ENCODE measurements around the gene THPO.

THPO gene

GRCh38 chr3:184327171-184327570 is 50.8 kb downstream of the THPO start:
- no peak for DNase-seq

DNA sequence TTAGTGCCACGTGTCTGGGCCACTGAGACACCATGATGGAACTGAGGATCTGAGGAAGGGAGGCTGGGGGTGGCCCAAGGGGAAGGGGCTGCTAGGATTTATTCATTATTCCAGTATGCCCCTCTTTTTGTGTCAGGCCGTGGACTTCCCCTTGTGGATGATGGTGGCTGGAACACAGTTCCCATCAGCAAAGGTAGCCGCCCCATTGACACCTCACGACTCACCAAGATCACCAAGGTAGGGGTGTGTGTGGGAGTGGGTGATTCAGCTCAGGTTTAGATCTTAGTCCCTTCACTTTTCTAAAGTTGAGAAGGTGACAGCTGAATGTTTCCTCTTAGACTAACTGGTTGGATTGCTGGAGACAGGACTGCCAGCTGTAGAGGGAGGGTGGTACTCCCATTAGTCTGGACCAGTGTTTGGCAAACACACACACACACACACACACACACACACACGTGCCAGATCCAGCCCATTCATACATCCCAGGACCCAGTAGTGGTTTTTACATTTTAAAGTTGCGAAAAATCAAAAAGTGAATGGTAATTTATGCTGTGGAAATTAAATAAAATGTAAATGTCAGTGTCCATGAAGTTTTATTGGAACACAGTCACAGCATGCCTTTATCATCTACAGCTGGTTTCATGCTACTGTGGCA is 52.2 kb downstream of the THPO start:
- DNase-seq, result no peak

DNA sequence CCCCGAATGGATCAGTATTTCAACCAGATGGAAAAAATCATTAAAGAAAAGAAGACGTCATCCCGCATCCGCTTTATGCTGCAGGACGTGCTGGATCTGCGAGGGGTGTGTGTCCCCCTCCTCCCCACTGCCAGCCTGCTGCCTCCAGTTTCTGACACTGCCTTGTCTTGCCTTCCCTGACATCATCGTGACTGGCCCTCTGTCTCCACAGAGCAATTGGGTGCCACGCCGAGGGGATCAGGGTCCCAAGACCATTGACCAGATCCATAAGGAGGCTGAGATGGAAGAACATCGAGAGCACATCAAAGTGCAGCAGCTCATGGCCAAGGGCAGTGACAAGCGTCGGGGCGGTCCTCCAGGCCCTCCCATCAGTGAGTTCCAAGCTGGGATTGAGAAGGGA is 52.7 kb downstream of the THPO start:
- DNase-seq, result no peak

- DNase-seq, result no peak
These were observed 54.3 kb downstream of the THPO start for GRCh38 chr3:184323696-184324095.

DNA sequence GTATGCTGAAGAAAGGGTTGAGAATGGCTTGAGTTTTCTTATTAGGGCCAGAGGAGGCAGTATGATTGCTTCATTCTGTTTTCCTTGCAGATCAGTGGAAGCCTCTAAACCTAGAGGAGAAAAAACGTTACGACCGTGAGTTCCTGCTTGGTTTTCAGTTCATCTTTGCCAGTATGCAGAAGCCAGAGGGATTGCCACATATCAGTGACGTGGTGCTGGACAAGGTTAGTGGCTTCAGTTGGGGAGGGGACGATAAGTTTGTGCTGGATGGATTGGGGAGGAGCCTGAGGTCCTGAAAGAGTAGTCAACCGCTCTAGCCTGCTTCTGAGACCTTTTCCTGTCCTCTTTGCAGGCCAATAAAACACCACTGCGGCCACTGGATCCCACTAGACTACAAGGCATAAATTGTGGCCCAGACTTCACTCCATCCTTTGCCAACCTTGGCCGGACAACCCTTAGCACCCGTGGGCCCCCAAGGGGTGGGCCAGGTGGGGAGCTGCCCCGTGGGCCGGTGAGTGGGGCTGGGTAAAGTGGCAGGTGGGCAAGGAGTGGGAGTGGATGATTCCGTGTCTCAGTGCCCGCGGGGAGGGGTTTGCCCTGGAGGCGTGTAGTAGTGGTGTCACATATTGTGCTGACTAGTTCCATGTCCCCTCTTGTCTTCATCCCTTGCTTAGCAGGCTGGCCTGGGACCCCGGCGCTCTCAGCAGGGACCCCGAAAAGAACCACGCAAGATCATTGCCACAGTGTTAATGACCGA is 55.1 kb downstream of the THPO start:
- DNase-seq, result no peak

Data from 8988T (cell line).